GM18505 (cell line): ENCODE measurements around the gene ATP2C2.

Experiments used
- ATAC-seq: cut with Tn5 transposase; IDR thresholded peaks from one replicate; pipeline ENCODE4 v1.9.1; 2021; ENCODE audit not compliant: unreplicated experiment
- POLR2A ChIP-seq: IDR thresholded peaks from 4 replicates; pipeline ENCODE4 v1.6.1; 2011; ENCODE audit warnings: borderline replicate concordance; ENCODE audit not compliant: insufficient read depth, insufficient read length; ENCODE audit errors: extremely low read depth

ATP2C2 gene

GRCh38 chr16:84454611-84455010, 86.3 kb downstream of the ATP2C2 start:
- no peak for TF ChIP-seq POLR2A
- no peak for ATAC-seq

- no peak for TF ChIP-seq POLR2A
- no peak for ATAC-seq
Measured at GRCh38 chr16:84455031-84455430, 86.7 kb downstream of the ATP2C2 start.

DNA sequence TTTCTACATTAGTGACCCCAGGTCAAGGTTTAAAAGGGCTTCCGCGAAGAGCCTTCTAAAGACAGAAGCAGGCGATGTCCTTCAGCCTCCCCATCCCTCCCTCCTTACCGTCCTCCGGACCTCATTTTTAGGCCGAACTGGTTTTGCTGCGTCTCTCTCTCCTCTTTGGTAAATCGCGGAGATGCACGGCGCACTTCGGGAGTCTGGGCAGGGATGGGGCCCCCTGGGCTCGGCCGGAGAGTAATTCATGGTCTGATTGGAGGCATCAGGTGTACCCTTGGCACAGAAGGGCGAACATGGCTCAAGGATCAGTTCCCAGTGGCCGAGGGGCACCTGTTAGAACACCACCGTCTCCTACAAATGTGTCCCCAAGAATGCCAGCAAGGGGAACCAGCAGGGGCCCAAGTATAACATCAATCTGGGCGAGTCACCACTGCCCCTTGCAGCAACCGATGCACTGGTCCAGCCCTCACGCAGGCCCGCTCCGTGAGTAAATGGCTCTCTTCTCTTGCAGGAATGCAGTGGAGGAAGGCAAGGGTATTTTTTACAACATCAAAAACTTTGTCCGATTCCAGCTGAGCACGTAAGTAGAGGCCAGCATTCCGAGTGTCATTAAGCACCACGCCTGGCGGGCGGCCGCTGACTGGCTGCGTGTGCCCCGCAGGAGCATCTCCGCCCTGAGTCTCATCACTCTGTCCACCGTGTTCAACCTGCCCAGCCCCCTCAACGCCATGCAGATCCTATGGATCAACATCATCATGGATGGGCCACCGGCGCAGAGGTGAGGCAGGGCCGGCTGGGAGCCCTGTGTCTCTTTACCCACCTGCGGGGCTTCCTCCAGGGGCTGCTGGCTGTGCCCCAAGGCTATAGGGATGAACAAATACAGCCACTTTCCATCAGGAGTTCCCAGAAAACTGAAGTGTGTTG, 90.5 kb downstream of the ATP2C2 start:
- ATAC-seq: no peak
- TF ChIP-seq POLR2A: no peak

DNA sequence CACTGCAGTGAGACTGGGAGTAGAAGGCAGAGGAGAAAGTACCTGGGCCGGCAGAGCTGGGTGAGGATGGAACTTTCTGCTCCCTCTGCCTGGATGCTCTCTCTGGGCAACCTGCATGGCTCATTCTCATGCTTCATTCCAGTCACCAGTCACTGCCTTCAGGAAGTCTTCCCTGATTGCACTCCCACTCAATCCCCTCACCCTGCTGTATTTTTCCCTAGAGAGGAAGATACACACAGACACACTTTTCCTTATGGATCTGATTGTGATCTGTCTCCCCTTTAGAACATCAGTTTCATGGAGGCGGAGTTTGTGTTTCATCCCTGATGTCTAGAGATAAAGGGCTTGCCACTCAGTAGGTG, 91.2 kb downstream of the ATP2C2 start:
- no peak for TF ChIP-seq POLR2A
- no peak for ATAC-seq

GRCh38 chr16:84459941-84460405, 91.6 kb downstream of the ATP2C2 start:
- TF ChIP-seq POLR2A: no peak
- ATAC-seq: no peak

- no peak for TF ChIP-seq POLR2A
- no peak for ATAC-seq
Measured at GRCh38 chr16:84460406-84461028, 92.2 kb downstream of the ATP2C2 start.

DNA sequence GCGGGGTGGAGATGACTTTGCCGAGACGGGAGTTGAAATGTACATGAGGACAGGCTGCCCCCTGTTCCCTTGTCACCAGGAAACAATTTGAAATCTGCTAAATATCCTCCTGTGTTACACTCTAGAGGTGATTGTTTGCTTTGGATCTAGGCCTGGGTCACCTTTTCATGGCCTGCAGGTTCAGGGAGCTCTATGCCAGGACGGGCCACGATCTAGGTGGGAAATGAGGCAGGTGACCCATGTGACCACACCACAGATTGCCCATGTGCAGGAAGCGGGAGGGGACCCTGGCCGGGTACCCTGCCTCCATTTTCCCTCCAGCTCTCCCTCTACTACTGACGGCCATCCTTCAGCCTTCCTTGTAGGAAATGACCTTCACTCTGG, 92.7 kb downstream of the ATP2C2 start:
- TF ChIP-seq POLR2A: no peak
- ATAC-seq: no peak

DNA sequence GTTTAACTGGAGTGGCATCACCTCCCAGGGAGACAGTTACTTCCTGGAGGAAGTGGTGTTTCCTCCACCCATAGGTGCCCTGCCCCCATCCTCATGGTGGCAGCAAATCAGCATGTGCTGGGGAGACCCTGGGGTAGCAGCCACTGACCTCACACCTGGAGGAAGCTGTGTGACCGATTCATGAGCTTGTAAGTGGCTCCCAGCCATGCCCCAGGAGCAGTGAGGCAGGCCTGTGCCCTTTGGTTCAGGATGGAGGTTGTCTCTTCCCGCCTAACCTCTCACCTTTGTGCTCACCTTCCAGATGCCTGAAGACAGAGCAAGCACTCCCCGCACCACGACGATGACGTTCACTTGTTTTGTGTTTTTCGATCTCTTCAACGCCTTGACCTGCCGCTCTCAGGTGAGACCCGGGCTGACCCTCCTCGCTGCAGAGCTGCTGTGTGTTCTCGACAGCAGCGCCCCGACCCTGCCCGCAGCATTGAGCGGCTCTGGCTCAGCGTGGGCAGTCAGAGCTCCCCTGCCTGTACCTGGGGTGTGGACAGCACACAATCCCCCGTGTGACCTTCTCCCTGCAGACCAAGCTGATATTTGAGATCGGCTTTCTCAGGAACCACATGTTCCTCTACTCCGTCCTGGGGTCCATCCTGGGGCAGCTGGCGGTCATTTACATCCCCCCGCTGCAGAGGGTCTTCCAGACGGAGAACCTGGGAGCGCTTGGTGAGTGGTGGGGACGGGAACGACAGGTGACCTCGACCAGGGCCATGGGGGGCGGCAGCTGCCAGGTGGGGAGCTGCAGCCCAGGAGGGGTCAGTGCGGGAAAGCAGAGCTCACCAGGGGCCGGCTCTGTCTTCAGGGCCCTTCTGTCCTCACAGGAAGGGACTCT, 93.3 kb downstream of the ATP2C2 start:
- ATAC-seq: no peak
- no peak for TF ChIP-seq POLR2A

GRCh38 chr16:84462296-84463210, 94.2 kb downstream of the ATP2C2 start:
- ATAC-seq: no peak
- TF ChIP-seq POLR2A: no peak

GRCh38 chr16:84463221-84463620, 94.9 kb downstream of the ATP2C2 start:
- TF ChIP-seq POLR2A: no peak

DNA sequence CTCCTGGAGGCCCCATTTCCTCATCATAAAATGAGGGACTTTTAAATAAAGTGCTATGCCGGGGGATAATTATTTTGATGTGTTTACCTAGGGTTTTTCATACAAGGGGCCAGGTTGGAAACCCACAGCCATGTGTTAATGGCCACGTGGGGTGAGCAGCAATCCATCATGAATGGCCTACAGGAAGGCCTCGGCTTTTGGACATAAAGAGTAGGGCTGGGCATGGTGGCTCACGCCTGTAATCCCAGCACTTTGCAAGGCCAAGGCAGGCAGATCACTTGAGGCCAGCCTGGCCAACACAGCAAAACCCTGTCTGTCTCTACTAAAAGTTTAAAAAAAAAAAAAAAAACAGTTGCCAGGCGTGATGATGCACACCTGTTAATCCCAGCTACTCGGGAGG, 95.8 kb downstream of the ATP2C2 start:
- no peak for ATAC-seq
- no peak for TF ChIP-seq POLR2A

More at GRCh38 chr16:84463221-84463620, 94.9 kb downstream of the ATP2C2 start:
- ATAC-seq: no peak

DNA sequence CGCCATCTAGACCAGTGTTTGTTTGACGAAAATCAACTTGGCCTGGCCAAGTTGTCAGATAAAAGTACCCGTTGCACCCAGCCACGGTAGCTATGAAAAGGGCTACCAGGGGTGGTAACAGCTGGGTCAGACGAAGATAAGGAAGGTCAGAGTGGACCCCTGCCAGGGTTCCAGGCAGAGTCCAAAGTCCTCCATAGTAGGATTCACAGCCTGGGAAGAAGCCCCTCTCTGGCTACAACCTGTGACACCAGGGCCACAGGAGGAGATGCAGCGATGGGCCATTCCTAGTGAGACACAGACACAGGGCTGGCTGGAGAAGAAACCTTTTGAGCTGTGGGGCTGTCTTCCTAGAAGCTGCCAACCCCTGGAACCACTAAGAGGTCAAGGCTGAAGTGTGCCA, 96.8 kb downstream of the ATP2C2 start:
- TF ChIP-seq POLR2A: no peak
- ATAC-seq: no peak
